Measurements from ENCODE around the gene EFCAB8. TPM values are rescaled to one million over a fixed set of nuclear protein-coding genes. Genes with fewer than 3 reads are reported as not detected.
"Not testable (repeated sequence)": the region's sequence is repeated elsewhere in the genome, so short reads cannot be mapped to it uniquely, and the experiment has no call there.

The EFCAB8 gene
- total and polyA plus RNA-seq, 4 donors = 0.10 to 0.36 (median 0.20) TPM

GRCh38 chr20:32894026-32894483 is 35.3 kb downstream of the EFCAB8 start:
- no peak for DNase-seq (ENCODE audit: low read depth in 4 of 6, low spot score in 6 of 6)

GRCh38 chr20:32894711-32895355 is 36.1 kb downstream of the EFCAB8 start:
- Histone ChIP-seq H3K4me1 (ENCODE audit: control insufficient read depth, insufficient read depth, low read length) (peaks cover 6% of the 10 kb centered on the region), H3K36me3 (ENCODE audit: control insufficient read depth, insufficient read depth, low read length) (no peaks in the 10 kb centered on the region), H3K4me3 (ENCODE audit: low read depth, low read length) (no peak overlapping the region), H3K27me3 (ENCODE audit: control insufficient read depth, insufficient read depth, low read length) (no peaks in the 10 kb centered on the region), H3K27ac (ENCODE audit: low read depth, low read length) (no peak overlapping the region), H3K9me3 (ENCODE audit: control insufficient read depth, insufficient read depth, low read length) (no peaks in the 10 kb centered on the region)
- no peak for DNase-seq (ENCODE audit: low read depth in 4 of 6, low spot score in 6 of 6)
- WGBS (ENCODE audit: insufficient coverage) = 82% methylated on average over 8 of the region's 9 CpGs

More at GRCh38 chr20:32894026-32894483, 35.3 kb downstream of the EFCAB8 start:
- WGBS (ENCODE audit: insufficient coverage) = 56% methylated on average over 5 of the region's 8 CpGs
- Histone ChIP-seq H3K4me3 (ENCODE audit: low read depth, low read length) (no peak overlapping the region), H3K4me1 (ENCODE audit: control insufficient read depth, insufficient read depth, low read length) (peaks cover 10% of the 10 kb centered on the region), H3K36me3 (ENCODE audit: control insufficient read depth, insufficient read depth, low read length) (no peaks in the 10 kb centered on the region), H3K27ac (ENCODE audit: low read depth, low read length) (no peak overlapping the region), H3K9me3 (ENCODE audit: control insufficient read depth, insufficient read depth, low read length) (no peaks in the 10 kb centered on the region), H3K27me3 (ENCODE audit: control insufficient read depth, insufficient read depth, low read length) (no peaks in the 10 kb centered on the region)

GRCh38 chr20:32896521-32897280 is 38.0 kb downstream of the EFCAB8 start:
- H3K9me3 ChIP-seq (ENCODE audit: control insufficient read depth, insufficient read depth, low read length) = no peaks in the 10 kb centered on the region
- peaks cover 6% of the 10 kb centered on the region for H3K4me1 ChIP-seq (ENCODE audit: control insufficient read depth, insufficient read depth, low read length)
- H3K27ac ChIP-seq (ENCODE audit: low read depth, low read length) = no peak overlapping the region
- WGBS (ENCODE audit: insufficient coverage) = 93% methylated on average over 14 of the region's 18 CpGs
- H3K36me3 ChIP-seq (ENCODE audit: control insufficient read depth, insufficient read depth, low read length) = no peaks in the 10 kb centered on the region
- H3K27me3 ChIP-seq (ENCODE audit: control insufficient read depth, insufficient read depth, low read length) = no peaks in the 10 kb centered on the region
- H3K4me3 ChIP-seq (ENCODE audit: low read depth, low read length) = no peak overlapping the region
- no peak for DNase-seq (ENCODE audit: low read depth in 4 of 6, low spot score in 6 of 6)

- no CpG with 5 or more reads among the region's 6 CpGs for WGBS (ENCODE audit: insufficient coverage)
- H3K4me3 ChIP-seq (ENCODE audit: low read depth, low read length) = no peak overlapping the region
Observed at GRCh38 chr20:32898729-32899128, 40.0 kb downstream of the EFCAB8 start.

GRCh38 chr20:32902456-32903420 is 44.0 kb downstream of the EFCAB8 start:
- Histone ChIP-seq H3K9me3 (ENCODE audit: control insufficient read depth, insufficient read depth, low read length) (no peaks in the 10 kb centered on the region), H3K27me3 (ENCODE audit: control insufficient read depth, insufficient read depth, low read length) (no peaks in the 10 kb centered on the region), H3K27ac (ENCODE audit: low read depth, low read length) (no peak overlapping the region), H3K4me3 (ENCODE audit: low read depth, low read length) (no peak overlapping the region), H3K4me1 (ENCODE audit: control insufficient read depth, insufficient read depth, low read length) (peaks cover 17% of the 10 kb centered on the region), H3K36me3 (ENCODE audit: control insufficient read depth, insufficient read depth, low read length) (no peaks in the 10 kb centered on the region)
- 71% methylated on average over 25 of the region's 25 CpGs for WGBS (ENCODE audit: insufficient coverage)
- DNase-seq (ENCODE audit: low read depth in 4 of 6, low spot score in 6 of 6) = peak in 4 of 6 donors; percentile 23 to 84 (median 54)

More at GRCh38 chr20:32898729-32899128, 40.0 kb downstream of the EFCAB8 start:
- H3K27ac ChIP-seq (ENCODE audit: low read depth, low read length) = no peak overlapping the region
- H3K27me3 ChIP-seq (ENCODE audit: control insufficient read depth, insufficient read depth, low read length) = no peaks in the 10 kb centered on the region
- no peaks in the 10 kb centered on the region for H3K36me3 ChIP-seq (ENCODE audit: control insufficient read depth, insufficient read depth, low read length)
- DNase-seq (ENCODE audit: low read depth in 4 of 6, low spot score in 6 of 6) = peak in 2 of 6 donors; percentile 15 to 45
- H3K9me3 ChIP-seq (ENCODE audit: control insufficient read depth, insufficient read depth, low read length) = no peaks in the 10 kb centered on the region
- H3K4me1 ChIP-seq (ENCODE audit: control insufficient read depth, insufficient read depth, low read length) = peaks cover 14% of the 10 kb centered on the region

- 100% methylated on average over 5 of the region's 5 CpGs for WGBS (ENCODE audit: insufficient coverage)
- H3K9me3 ChIP-seq (ENCODE audit: control insufficient read depth, insufficient read depth, low read length) = no peaks in the 10 kb centered on the region
- no peak for DNase-seq (ENCODE audit: low read depth in 4 of 6, low spot score in 6 of 6)
- H3K4me1 ChIP-seq (ENCODE audit: control insufficient read depth, insufficient read depth, low read length) = peaks cover 20% of the 10 kb centered on the region
- H3K4me3 ChIP-seq (ENCODE audit: low read depth, low read length) = no peak overlapping the region
- H3K36me3 ChIP-seq (ENCODE audit: control insufficient read depth, insufficient read depth, low read length) = no peaks in the 10 kb centered on the region
- H3K27me3 ChIP-seq (ENCODE audit: control insufficient read depth, insufficient read depth, low read length) = no peaks in the 10 kb centered on the region
- no peak overlapping the region for H3K27ac ChIP-seq (ENCODE audit: low read depth, low read length)
Observed at GRCh38 chr20:32903666-32904175, 45.0 kb downstream of the EFCAB8 start.

- not testable (repeated sequence) for DNase-seq (ENCODE audit: low read depth in 4 of 6, low spot score in 6 of 6); H3K27ac ChIP-seq (ENCODE audit: low read depth, low read length)
- 100% methylated on average over 6 of the region's 7 CpGs for WGBS (ENCODE audit: insufficient coverage)
Observed at GRCh38 chr20:32904678-32905077, 46.0 kb downstream of the EFCAB8 start.

GRCh38 chr20:32906200-32906599 is 47.5 kb downstream of the EFCAB8 start:
- WGBS (ENCODE audit: insufficient coverage) = 67% methylated on average over 2 of the region's 4 CpGs
- H3K4me1 ChIP-seq (ENCODE audit: control insufficient read depth, insufficient read depth, low read length) = peaks cover 20% of the 10 kb centered on the region

More at GRCh38 chr20:32904678-32905077, 46.0 kb downstream of the EFCAB8 start:
- H3K36me3 ChIP-seq (ENCODE audit: control insufficient read depth, insufficient read depth, low read length); H3K27me3 ChIP-seq (ENCODE audit: control insufficient read depth, insufficient read depth, low read length); H3K4me3 ChIP-seq (ENCODE audit: low read depth, low read length); H3K9me3 ChIP-seq (ENCODE audit: control insufficient read depth, insufficient read depth, low read length): not testable (repeated sequence)
- H3K4me1 ChIP-seq (ENCODE audit: control insufficient read depth, insufficient read depth, low read length) = peaks cover 20% of the 10 kb centered on the region

GRCh38 chr20:32906871-32907495 is 48.3 kb downstream of the EFCAB8 start:
- no peaks in the 10 kb centered on the region for H3K27me3 ChIP-seq (ENCODE audit: control insufficient read depth, insufficient read depth, low read length)
- WGBS (ENCODE audit: insufficient coverage) = 83% methylated on average over 13 of the region's 13 CpGs

More at GRCh38 chr20:32906200-32906599, 47.5 kb downstream of the EFCAB8 start:
- DNase-seq (ENCODE audit: low read depth in 4 of 6, low spot score in 6 of 6) = no peak
- Histone ChIP-seq H3K27me3 (ENCODE audit: control insufficient read depth, insufficient read depth, low read length) (no peaks in the 10 kb centered on the region), H3K4me3 (ENCODE audit: low read depth, low read length) (no peak overlapping the region), H3K27ac (ENCODE audit: low read depth, low read length) (no peak overlapping the region), H3K9me3 (ENCODE audit: control insufficient read depth, insufficient read depth, low read length) (no peaks in the 10 kb centered on the region), H3K36me3 (ENCODE audit: control insufficient read depth, insufficient read depth, low read length) (no peaks in the 10 kb centered on the region)

More at GRCh38 chr20:32906871-32907495, 48.3 kb downstream of the EFCAB8 start:
- H3K36me3 ChIP-seq (ENCODE audit: control insufficient read depth, insufficient read depth, low read length) = no peaks in the 10 kb centered on the region
- DNase-seq (ENCODE audit: low read depth in 4 of 6, low spot score in 6 of 6) = no peak
- no peaks in the 10 kb centered on the region for H3K9me3 ChIP-seq (ENCODE audit: control insufficient read depth, insufficient read depth, low read length)
- no peak overlapping the region for H3K27ac ChIP-seq (ENCODE audit: low read depth, low read length)
- no peak overlapping the region for H3K4me3 ChIP-seq (ENCODE audit: low read depth, low read length)
- H3K4me1 ChIP-seq (ENCODE audit: control insufficient read depth, insufficient read depth, low read length) = peaks cover 20% of the 10 kb centered on the region

Data from spinal cord (tissue), 10 donors.